WTC11 (cell line): ENCODE data around the gene GTF2H4. TPM values are rescaled to one million over a fixed set of nuclear protein-coding genes. Genes with fewer than 3 reads are reported as not detected.

ENCODE experiments used
- ATAC-seq: fragments of 200-7000 bp; cut with Tn5 transposase; 2 replicates; pipeline ENCODE4 v1.10.0; 2021; ENCODE audit warnings: mild to moderate bottlenecking, moderate library complexity
- CTCF ChIA-PET: fragments of 300-600 bp; sonication (Branson Sonifier 250); formaldehyde crosslinking; loops from one replicate; lab custom pipeline; 2021; ENCODE audit warnings: antibody characterized with exemption; lab: Charles Lee
- POLR2A ChIA-PET: fragments of 350-600 bp; sonication (Branson Sonifier 250); formaldehyde crosslinking; loops from one replicate; lab custom pipeline; 2021; ENCODE audit warnings: antibody characterized with exemption; lab: Charles Lee
- DNase-seq: peaks from one replicate; pipeline ENCODE4 v3.0.0; 2021; ENCODE audit warnings: low spot score
- H3K27ac Mint-ChIP-seq: 2 replicates; pipeline ENCODE4 v1.8.0; 2021; ENCODE audit warnings: mixed read lengths
- H3K27me3 Mint-ChIP-seq: 2 replicates; pipeline ENCODE4 v1.8.0; 2021; ENCODE audit warnings: low read depth, mild to moderate bottlenecking, moderate library complexity, mixed read lengths
- H3K36me3 Mint-ChIP-seq: 2 replicates; pipeline ENCODE4 v1.8.0; 2021; ENCODE audit warnings: mixed read lengths
- H3K4me1 Mint-ChIP-seq: 2 replicates; pipeline ENCODE4 v1.8.0; 2022; ENCODE audit warnings: mixed read lengths
- H3K4me3 Mint-ChIP-seq: 2 replicates; pipeline ENCODE4 v1.8.0; 2021; ENCODE audit warnings: mild to moderate bottlenecking, moderate library complexity, mixed read lengths
- H3K9me3 Mint-ChIP-seq: 2 replicates; pipeline ENCODE4 v1.8.0; 2021; ENCODE audit warnings: mixed read lengths
- CREB1 ChIP-seq: sonication (generic); formaldehyde crosslinking; IDR thresholded peaks from 2 replicates; pipeline ENCODE4 v1.8.0; 2023; ENCODE audit warnings: mild to moderate bottlenecking, missing genetic modification reagents
- ETV6 ChIP-seq: sonication (generic); formaldehyde crosslinking; IDR thresholded peaks from 2 replicates; pipeline ENCODE4 v1.8.1; 2022; ENCODE audit warnings: mild to moderate bottlenecking, missing genetic modification reagents
- FOXK1 ChIP-seq: sonication (generic); formaldehyde crosslinking; IDR thresholded peaks from 2 replicates; pipeline ENCODE4 v1.8.0; 2022; ENCODE audit warnings: mild to moderate bottlenecking, moderate library complexity, missing genetic modification reagents
- FOXP1 ChIP-seq: sonication (generic); formaldehyde crosslinking; IDR thresholded peaks from 2 replicates; pipeline ENCODE4 v1.8.0; 2022; ENCODE audit warnings: missing genetic modification reagents, mild to moderate bottlenecking, moderate library complexity, borderline replicate concordance
- IRF1 ChIP-seq: sonication (generic); formaldehyde crosslinking; IDR thresholded peaks from 2 replicates; pipeline ENCODE4 v1.8.0; 2023; ENCODE audit warnings: missing genetic modification reagents
- JAZF1 ChIP-seq: fragments of 250-450 bp; sonication (Bioruptor Pico); IDR thresholded peaks from 2 replicates; pipeline ENCODE4 v1.9.0; 2021; ENCODE audit warnings: moderate library complexity, mild to moderate bottlenecking, inconsistent platforms
- JUN ChIP-seq: sonication (generic); formaldehyde crosslinking; IDR thresholded peaks from 2 replicates; pipeline ENCODE4 v1.8.0; 2023; ENCODE audit warnings: mild to moderate bottlenecking, missing genetic modification reagents
- MAX ChIP-seq: sonication (generic); formaldehyde crosslinking; IDR thresholded peaks from 2 replicates; pipeline ENCODE4 v1.8.0; 2022; ENCODE audit warnings: mild to moderate bottlenecking, missing genetic modification reagents
- NFE2L1 ChIP-seq: sonication (generic); formaldehyde crosslinking; IDR thresholded peaks from 2 replicates; pipeline ENCODE4 v1.8.1; 2023; ENCODE audit warnings: missing genetic modification reagents
- NR3C1 ChIP-seq: sonication (generic); formaldehyde crosslinking; conservative IDR thresholded peaks from 2 replicates; pipeline ENCODE4 v1.8.1; 2023; ENCODE audit warnings: low read depth, mild to moderate bottlenecking, missing genetic modification reagents
- SP1 ChIP-seq: sonication (generic); formaldehyde crosslinking; conservative IDR thresholded peaks from 2 replicates; pipeline ENCODE4 v1.8.1; 2022; ENCODE audit warnings: missing genetic modification reagents
- ZNF512 ChIP-seq: sonication (generic); formaldehyde crosslinking; IDR thresholded peaks from 2 replicates; pipeline ENCODE4 v1.8.1; 2022; ENCODE audit warnings: missing genetic modification reagents, borderline replicate concordance
- ZNF532 ChIP-seq: fragments of 250-450 bp; sonication (Bioruptor Pico); IDR thresholded peaks from 2 replicates; pipeline ENCODE4 v1.9.0; 2021; ENCODE audit warnings: mild to moderate bottlenecking, borderline replicate concordance
- total RNA-seq: library from RNA; stranded (reverse); gene quantifications from 3 replicates; pipeline ENCODE4 v1.2.3, GENCODE V29; 2021
- TF ChIP-seq, protein P1 (sequence below): fragments of 250-450 bp; sonication (Bioruptor Pico); IDR thresholded peaks from 2 replicates; pipeline ENCODE4 v2.1.2; 2022; ENCODE audit warnings: mild to moderate bottlenecking, moderate library complexity
- TF ChIP-seq, protein P2 (sequence below): sonication (generic); formaldehyde crosslinking; IDR thresholded peaks from 2 replicates; pipeline ENCODE4 v1.8.1; 2022; ENCODE audit warnings: mild to moderate bottlenecking, missing genetic modification reagents, moderate library complexity, borderline replicate concordance
- TF ChIP-seq, protein P3 (sequence below): fragments of 250-450 bp; sonication (Bioruptor Pico); IDR thresholded peaks from 2 replicates; pipeline ENCODE4 v1.9.0; 2021; ENCODE audit warnings: moderate library complexity, mild to moderate bottlenecking, inconsistent platforms, borderline replicate concordance
- TF ChIP-seq, protein P4 (sequence below): sonication (generic); formaldehyde crosslinking; IDR thresholded peaks from 2 replicates; pipeline ENCODE4 v1.8.1; 2022; ENCODE audit warnings: mild to moderate bottlenecking, moderate library complexity, missing genetic modification reagents

The GTF2H4 gene
- total RNA-seq, 1 experiment from 2014 or later, result 49.2 TPM

DNA sequence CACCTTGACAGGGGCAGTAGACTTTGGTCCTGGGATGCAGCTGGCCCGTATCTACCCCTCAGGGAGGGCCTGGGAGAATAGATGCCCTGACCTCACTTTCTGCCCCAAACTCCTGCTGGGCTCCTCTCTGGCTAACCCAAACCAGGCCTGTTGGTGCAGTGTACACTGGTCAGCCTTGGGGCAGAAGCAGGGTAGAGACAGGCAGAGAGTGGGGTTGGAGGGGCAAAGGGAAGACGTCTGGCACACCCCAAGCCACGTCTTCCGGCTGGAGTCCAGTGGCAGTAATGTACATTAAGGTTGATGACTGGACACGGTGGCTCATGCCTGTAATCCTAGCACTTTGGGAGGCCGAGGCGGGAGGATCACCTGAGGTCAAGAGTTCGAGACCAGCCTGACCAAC lies 14.3 kb upstream of the GTF2H4 start (continued):
- TF ChIP-seq ZNF532 (CRISPR knock-in tag), result no peak
- no peak for TF ChIP-seq CREB1 (CRISPR knock-in tag)

- Mint-ChIP-seq H3K27ac (no peak overlapping the region), H3K27me3 (no peaks in the 10 kb centered on the region)
- POLR2A ChIA-PET, result no interaction called here
- TF ChIP-seq FOXP1 (CRISPR knock-in tag), result no peak
- TF ChIP-seq, protein P1, sequence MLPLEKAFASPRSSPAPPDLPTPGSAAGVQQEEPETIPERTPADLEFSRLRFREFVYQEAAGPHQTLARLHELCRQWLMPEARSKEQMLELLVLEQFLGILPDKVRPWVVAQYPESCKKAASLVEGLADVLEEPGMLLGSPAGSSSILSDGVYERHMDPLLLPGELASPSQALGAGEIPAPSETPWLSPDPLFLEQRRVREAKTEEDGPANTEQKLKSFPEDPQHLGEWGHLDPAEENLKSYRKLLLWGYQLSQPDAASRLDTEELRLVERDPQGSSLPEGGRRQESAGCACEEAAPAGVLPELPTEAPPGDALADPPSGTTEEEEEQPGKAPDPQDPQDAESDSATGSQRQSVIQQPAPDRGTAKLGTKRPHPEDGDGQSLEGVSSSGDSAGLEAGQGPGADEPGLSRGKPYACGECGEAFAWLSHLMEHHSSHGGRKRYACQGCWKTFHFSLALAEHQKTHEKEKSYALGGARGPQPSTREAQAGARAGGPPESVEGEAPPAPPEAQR (CRISPR knock-in tag), result no peak
- TF ChIP-seq NR3C1 (CRISPR knock-in tag), result no peak
- no peak for TF ChIP-seq ETV6
- TF ChIP-seq, all 79 proteins: peak for 0
- CTCF ChIA-PET, result interaction anchor here (1.7 to 3.1 kb wide), 2 partner anchors 12 to 50 kb away, joined by 5 to 11 read pairs; no protein-coding TSS in a partner anchor
- no peaks in the 10 kb centered on the region for H3K9me3 Mint-ChIP-seq
- no peak for DNase-seq
- H3K36me3 Mint-ChIP-seq, result peaks cover 73% of the 10 kb centered on the region
- H3K4me3 Mint-ChIP-seq, result no peak overlapping the region
- ATAC-seq, result no peak
- H3K4me1 Mint-ChIP-seq, result peaks cover 15% of the 10 kb centered on the region
Observed at GRCh38 chr6:30894381-30894780, 13.6 kb upstream of the GTF2H4 start.

DNA sequence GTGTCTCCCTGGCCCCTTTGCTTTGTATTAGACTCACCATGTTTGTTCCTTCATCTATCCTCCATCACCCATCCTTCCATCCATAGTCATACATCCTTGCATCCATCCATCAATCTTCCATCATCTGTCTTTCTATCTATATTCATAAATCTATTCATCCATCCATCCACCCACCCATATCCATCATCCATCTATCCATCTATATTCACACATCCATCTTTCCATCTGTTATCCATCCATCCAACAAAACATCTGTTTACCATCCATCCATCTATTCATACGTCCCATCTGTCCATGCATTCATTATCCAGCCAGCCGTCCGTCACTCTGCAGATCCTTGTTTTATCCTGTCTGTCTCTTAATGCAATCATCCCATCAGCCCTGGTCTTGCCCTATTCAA lies 13.1 kb upstream of the GTF2H4 start:
- no peak overlapping the region for H3K4me3 Mint-ChIP-seq
- ATAC-seq, result no peak
- ChIA-PET POLR2A (no interaction called here), CTCF (interaction anchor here (0.9 to 1.4 kb wide), 3 partner anchors 12 to 185 kb away, joined by 3 to 6 read pairs (median 3); partner anchors contain the start of gene VARS2)
- H3K9me3 Mint-ChIP-seq, result no peaks in the 10 kb centered on the region
- H3K4me1 Mint-ChIP-seq, result peaks cover 12% of the 10 kb centered on the region
- H3K36me3 Mint-ChIP-seq, result peaks cover 71% of the 10 kb centered on the region
- no peak overlapping the region for H3K27ac Mint-ChIP-seq
- TF ChIP-seq, protein P2, sequence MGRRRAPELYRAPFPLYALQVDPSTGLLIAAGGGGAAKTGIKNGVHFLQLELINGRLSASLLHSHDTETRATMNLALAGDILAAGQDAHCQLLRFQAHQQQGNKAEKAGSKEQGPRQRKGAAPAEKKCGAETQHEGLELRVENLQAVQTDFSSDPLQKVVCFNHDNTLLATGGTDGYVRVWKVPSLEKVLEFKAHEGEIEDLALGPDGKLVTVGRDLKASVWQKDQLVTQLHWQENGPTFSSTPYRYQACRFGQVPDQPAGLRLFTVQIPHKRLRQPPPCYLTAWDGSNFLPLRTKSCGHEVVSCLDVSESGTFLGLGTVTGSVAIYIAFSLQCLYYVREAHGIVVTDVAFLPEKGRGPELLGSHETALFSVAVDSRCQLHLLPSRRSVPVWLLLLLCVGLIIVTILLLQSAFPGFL (CRISPR knock-in tag), result no peak
- TF ChIP-seq, protein P1 (CRISPR knock-in tag), result no peak
- TF ChIP-seq NFE2L1 (CRISPR knock-in tag), result no peak
- TF ChIP-seq SP1 (CRISPR knock-in tag), result no peak
- no peak for TF ChIP-seq FOXK1 (CRISPR knock-in tag)
- no peak for TF ChIP-seq ZNF512 (CRISPR knock-in tag)
- TF ChIP-seq, protein P3, sequence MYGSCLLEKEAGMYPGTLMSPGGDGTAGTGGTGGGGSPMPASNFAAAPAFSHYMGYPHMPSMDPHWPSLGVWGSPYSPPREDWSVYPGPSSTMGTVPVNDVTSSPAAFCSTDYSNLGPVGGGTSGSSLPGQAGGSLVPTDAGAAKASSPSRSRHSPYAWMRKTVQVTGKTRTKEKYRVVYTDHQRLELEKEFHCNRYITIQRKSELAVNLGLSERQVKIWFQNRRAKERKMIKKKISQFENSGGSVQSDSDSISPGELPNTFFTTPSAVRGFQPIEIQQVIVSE (CRISPR knock-in tag), result no peak
- TF ChIP-seq, protein P4, sequence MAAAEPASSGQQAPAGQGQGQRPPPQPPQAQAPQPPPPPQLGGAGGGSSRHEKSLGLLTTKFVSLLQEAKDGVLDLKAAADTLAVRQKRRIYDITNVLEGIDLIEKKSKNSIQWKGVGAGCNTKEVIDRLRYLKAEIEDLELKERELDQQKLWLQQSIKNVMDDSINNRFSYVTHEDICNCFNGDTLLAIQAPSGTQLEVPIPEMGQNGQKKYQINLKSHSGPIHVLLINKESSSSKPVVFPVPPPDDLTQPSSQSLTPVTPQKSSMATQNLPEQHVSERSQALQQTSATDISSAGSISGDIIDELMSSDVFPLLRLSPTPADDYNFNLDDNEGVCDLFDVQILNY (CRISPR knock-in tag), result no peak
- TF ChIP-seq JAZF1 (CRISPR knock-in tag), result no peak
- TF ChIP-seq MAX (CRISPR knock-in tag), result no peak
- TF ChIP-seq IRF1 (CRISPR knock-in tag), result no peak
- no peak for TF ChIP-seq JUN
- no peaks in the 10 kb centered on the region for H3K27me3 Mint-ChIP-seq
- DNase-seq, result no peak
